HL-60/S4 treated with retinoic acid at 250 ng/mL for 4 days and 3 days (cell line): Measurements from ENCODE around the gene LIPG.
"Not testable (repeated sequence)": the region's sequence is repeated elsewhere in the genome, so short reads cannot be mapped to it uniquely, and the experiment has no call there.

Source experiments
- in situ Hi-C: fragments of 300-500 bp; cut with MboI; formaldehyde crosslinking; loops from 2 replicates; pipeline ENCODE4 v1.7.0; 2022; ENCODE audit warnings: low sequenced_read_pairs

Gene LIPG

DNA sequence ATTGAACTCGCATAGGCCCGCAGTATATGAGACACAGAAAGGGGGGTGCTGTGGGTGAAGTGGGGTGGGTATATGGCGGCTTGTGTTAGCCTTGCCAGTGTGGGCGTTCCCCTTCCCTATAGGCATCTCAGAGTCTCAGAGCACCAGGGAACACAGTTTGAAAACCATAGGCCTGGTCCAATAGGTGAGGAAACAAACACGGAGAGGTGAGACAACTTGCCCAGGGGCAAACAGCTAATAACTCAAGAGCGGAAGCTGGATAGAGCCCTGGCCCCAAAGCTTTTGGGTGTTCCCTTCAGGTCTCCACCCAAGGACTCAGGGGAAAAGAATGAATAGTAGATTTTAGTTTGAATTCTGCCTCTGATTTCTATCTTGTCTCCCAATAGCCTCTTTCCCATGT lies 7.9 kb downstream of the LIPG start:
- in situ Hi-C loops = no loop called here

DNA sequence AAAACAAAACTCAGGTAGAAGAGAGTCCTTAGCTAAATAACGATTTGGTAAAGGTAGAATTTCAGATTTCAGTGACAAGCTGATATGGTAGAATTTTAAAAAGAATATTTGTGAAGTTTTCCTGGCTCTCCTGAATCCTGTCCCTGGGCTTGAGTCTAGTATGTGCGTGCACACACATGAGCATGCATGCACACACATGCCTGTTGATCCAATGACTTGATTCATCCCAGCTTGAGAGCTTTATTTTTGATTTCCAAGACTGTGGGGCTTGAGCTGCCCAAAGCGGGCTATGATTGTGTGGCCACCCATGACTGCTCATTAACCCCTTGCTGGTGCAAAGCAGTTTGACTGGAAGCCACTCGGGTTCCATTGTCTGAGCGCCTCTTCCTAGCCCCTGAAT lies 9.0 kb downstream of the LIPG start:
- in situ Hi-C loops = no loop called here

DNA sequence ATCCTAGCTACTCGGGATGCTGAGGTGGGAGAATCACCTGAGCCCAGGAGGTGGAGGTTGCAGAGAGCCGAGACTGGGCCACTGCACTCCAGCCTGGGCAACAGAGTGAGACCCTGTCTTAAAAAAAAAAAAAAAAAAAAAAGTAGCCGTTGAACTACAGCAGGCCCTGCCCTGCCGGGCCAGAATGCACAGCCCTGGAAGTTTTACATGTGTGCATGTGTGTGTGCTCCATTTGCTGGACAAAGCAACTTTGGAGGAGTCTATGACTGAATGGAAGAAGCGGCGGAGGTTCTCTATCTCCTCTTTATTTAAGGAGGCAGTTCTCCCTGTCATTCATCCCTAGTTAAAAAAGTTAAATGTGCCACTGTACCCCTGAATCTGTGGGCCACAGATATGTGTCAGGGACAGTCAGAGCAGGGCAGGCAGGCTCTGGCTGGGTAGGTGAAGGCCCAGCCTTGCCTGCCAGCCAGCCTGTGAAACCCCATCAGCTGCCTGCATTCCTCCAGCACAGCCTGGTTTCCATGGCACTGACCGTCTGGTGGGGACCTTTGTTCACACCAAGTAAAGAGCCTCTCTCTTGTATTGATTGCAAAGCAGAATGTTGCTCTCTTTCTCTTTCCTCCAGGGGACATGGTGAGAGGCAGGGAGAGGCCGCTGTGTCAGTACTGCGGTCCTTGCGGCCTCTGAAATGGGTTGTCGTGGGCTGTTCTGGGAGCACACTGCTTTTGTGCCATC lies 10.9 kb downstream of the LIPG start:
- in situ Hi-C loops = no loop called here

DNA sequence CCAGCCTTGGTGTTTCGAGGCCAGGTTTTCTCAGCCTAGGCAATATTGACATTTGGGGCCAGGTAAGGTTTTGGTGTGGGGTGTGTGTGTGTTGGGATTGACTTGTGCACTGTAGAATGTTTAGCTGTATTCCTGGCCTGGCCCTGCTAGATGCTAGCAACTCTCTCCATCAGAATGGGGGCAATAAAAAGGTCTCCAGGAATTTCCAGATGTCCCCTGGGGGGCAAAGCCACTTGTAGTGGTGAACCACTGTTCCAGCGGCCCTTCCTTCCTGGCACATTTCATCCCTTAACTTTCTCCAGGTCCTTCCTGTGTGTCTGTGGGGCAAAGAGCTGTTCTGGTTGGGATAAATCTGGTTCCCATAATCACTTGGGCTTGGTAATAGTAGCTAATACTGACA lies 12.0 kb downstream of the LIPG start:
- in situ Hi-C loops = no loop called here

DNA sequence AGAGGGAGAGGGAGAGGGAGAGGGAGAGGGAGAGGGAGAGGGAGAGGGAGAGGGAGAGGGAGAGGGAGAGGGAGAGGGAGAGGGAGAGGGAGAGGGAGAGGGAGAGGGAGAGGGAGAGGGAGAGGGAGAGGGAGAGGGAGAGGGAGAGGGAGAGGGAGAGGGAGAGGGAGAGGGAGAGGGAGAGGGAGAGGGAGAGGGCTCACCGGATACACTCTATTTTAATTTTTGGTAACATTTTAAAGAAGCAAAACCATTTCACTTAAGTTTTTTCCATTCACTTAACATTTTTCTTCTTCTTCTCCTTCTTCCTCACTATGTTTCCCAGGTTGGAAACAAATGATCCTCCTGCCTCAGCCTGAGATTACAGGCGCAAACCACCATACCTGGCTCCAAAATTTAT lies 17.2 kb downstream of the LIPG start:
- in situ Hi-C loops = not testable (repeated sequence)

DNA sequence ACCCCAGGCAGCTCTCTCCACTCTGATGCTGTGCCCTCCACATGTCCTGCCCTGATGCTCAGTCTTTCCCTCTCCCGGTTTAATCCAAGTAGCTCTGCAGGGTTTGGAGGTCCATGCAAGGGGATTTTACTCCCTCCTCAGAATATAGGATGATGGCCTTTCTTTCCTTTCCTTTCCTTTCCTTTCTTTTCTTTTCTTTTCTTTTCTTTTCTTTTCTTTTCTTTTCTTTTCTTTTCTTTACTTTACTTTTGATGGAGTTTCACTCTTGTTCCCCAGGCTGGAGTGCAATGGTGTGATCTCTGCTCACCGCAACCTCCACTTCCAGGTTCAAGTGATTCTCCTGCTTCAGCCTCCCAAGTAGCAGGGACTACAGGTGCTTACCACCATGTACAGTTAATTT lies 17.7 kb downstream of the LIPG start:
- in situ Hi-C loops = not testable (repeated sequence)

DNA sequence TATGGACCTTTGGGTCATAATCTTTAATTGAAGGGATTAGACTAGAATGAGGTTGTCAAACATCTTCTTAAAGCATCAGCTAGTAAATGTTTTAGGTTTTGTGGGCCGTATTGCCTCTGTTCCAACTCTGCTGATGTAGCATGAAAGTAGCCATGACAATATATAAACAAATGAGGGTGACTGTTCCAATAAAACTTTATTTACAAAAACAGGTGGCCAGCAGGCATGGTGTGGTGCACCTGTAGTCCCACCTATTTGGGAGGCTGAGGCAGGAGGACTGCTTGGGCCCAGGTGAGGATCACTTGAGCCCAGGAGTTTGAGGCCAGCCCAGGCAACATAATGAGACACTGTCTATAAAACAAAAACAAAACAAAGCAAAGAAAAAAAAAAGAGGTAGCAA lies 18.4 kb downstream of the LIPG start:
- in situ Hi-C loops = no loop called here

DNA sequence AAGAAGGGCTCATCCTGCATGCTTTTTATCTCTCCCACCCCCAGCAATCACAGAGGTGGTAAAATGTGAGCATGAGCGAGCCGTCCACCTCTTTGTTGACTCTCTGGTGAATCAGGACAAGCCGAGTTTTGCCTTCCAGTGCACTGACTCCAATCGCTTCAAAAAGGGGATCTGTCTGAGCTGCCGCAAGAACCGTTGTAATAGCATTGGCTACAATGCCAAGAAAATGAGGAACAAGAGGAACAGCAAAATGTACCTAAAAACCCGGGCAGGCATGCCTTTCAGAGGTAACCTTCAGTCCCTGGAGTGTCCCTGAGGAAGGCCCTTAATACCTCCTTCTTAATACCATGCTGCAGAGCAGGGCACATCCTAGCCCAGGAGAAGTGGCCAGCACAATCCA lies 19.5 kb downstream of the LIPG start:
- in situ Hi-C loops = no loop called here

DNA sequence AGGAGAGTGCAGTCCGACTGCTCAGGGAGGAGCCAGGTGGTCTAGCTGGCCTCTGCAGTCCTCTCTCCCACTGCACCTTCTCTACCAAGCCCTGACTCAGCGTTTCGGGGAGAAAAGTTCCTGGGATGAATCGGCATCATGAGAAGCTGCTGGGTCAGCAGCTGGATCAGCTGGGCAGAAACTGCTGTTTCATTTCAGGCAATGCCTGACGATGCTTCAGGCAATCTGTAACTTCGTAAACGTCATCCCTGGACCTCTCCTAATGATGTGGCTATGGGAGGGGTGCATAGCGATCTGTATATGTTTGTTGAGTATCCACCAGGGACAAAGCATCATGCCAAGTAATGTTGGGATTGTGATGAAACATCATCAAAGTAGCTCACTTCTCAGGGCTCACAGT lies 20.7 kb downstream of the LIPG start:
- in situ Hi-C loops = no loop called here

DNA sequence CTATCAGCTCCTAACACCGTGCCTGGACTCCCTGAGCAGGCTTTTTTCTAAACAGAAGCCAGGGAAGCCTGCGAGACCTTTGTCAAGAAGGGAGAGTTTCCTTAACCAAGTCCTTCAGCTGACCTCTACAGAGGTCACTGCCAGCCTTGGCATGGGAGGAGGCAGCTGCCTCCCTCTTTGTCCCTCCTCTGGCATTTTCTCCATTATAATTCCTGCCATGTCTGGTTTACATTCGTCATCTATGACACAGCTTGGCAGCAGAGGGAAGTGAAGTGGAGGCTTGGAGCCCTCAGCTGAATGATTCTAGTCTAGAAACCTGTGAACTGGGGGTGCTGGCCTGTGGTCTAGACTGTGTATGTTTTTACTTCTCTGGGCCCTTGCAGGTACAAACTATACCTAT lies 22.5 kb downstream of the LIPG start:
- in situ Hi-C loops = no loop called here

DNA sequence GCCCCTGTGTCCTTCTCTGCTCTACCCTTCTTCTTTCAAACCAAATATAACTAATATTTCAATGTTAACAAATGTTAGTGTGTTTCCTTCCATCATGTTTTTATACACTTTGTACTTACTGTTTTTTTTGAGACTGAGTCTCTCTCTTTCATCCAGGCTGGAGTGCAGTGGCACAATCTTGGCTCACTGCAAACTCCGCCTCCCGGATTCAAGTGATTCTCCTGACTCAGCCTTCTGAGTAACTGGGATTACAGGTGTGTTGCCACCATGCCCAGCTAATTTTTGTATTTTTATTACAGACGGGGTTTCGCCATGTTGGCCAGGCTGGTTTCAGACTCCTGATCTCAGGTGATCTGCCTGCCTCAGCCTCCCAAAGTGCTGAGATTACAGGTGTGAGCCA lies 23.1 kb downstream of the LIPG start:
- in situ Hi-C loops = not testable (repeated sequence)

DNA sequence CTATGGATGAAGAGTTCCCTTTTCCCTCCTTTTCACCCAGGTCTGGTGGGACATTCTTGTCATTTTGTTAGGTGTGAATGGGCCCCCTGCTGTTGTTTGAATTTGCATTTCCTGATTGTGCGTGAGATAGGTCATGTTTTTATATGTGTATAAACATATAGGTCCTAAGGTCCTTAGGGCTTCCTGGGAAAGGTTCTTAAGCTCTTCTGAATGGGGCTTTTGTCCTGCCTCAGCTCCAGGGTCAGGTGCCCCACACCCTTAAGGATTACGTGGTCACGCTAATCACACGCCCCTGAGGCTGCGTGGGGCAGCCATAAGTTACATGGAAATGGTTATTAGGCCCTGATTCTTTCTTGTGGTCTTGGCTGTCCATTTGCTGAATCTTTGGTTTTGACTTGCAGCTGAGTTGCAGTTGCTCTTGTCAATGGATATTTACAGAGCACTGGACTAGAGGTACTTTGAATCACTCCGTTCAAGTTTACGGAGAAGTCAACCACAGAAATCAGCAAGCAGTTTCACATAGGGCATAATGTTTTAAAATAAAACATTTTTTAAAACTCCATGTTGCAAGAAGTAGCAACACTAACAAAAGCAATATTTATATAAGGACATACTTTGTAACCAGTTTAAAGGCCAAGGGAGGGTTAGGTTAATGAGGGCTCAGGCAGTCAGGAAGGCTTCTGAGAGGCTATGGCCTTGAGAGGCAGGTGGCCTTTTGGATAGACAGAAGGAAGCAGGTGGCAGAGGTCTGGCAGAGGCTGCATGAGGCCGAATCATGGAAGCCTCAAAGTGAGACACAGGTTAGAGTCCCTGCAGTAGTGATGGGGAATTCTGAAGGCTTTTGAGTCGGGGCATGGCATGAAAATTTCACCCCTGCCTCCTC lies 24.2 kb downstream of the LIPG start:
- in situ Hi-C loops = no loop called here

DNA sequence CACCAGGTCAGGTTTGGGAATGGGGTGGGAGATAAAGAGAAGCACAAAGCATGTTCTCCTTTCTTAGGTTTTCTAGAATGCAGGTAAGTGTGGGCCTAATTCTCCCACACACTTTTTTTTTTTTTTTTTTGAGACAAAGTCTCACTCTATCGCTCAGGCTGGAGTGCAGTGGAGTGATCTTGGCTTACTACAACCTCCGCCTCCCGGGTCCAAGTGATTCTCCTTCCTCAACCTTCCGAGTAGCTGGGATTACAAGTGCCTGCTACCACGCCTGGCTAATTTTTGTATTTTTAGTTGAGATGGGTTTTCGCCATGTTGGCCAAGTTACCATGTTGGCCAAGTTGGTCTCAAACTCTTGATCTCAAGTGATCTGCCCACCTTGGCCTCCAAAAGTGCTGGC lies 26.3 kb downstream of the LIPG start:
- in situ Hi-C loops = no loop called here

DNA sequence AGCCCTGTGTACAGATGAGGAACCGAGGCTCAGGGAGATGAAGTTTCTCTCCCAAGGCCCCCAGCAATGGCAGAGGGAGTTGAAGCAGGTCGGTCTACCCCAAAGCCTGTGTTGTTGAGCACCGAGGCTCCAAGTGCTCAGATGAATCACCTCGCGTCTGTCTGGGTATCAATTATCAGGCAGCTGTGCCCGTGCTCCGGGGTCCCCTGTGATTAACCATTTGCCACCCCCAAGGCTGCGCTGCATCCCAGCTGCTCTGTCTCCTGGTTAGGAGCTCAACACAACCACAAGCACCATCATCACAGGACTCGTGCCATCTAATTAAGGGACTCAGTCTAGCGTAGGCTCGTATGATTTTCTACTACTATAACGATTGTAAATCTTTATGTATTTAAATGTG lies 27.1 kb downstream of the LIPG start:
- in situ Hi-C loops = no loop called here

DNA sequence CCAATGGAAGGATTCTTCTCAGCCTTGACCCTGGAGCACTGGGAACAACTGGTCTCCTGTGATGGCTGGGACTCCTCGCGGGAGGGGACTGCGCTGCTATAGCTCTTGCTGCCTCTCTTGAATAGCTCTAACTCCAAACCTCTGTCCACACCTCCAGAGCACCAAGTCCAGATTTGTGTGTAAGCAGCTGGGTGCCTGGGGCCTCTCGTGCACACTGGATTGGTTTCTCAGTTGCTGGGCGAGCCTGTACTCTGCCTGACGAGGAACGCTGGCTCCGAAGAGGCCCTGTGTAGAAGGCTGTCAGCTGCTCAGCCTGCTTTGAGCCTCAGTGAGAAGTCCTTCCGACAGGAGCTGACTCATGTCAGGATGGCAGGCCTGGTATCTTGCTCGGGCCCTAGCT lies 28.8 kb downstream of the LIPG start:
- in situ Hi-C loops = no loop called here

DNA sequence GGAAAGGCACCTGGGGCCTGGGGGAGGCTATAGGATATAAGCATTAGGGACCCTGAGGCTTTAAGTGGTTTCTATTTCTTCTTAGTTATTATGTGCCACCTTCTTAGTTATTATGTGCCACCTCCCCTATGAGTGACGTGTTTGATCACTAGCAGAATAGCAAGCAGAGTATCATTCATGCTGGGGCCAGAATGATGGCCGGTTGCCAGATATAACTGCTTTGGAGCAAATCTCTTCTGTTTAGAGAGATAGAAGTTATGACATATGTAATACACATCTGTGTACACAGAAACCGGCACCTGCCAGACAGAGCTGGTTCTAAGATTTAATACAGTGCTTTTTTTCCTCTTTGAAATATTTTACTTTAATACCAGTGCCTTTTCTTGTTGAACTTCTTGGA lies 29.4 kb downstream of the LIPG start:
- in situ Hi-C loops = no loop called here

DNA sequence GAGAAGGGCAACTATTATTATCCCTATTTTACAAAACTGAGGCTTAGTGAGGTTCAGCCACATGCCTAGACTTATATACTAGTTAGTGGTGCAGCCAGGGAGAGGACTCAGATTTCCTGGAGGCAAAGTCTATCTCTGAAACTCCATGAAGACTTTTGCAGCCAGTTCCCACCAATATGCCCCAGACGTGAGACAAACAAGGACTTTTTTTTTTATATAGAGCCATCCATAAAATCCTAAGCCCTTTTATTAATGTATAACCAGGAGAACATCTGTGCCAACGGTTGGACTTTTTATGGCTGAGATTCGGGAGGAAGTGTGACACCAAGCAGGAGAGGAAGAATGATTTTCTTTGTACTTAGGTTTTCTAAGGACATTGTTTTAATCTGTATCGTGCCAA lies 29.9 kb downstream of the LIPG start:
- in situ Hi-C loops = no loop called here

DNA sequence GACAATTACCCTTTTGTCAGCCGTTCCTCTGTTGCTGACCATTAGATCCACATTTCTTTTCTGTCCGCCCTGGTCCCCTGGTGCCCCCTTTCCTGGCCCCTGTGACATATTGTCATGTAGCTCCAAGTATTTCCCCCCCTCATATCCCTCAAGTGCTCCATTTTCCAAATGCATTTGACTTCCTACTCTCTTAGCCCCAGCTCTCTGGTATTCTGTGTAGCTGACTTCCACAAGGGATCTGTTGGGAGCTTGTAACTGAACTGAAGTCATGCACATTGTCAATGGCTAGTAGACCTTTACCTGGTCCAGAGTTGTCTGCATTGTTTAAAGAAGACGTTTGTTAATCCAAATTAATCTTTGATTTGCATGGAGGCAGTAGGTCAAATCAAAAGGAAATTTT lies 34.8 kb downstream of the LIPG start:
- in situ Hi-C loops = no loop called here

DNA sequence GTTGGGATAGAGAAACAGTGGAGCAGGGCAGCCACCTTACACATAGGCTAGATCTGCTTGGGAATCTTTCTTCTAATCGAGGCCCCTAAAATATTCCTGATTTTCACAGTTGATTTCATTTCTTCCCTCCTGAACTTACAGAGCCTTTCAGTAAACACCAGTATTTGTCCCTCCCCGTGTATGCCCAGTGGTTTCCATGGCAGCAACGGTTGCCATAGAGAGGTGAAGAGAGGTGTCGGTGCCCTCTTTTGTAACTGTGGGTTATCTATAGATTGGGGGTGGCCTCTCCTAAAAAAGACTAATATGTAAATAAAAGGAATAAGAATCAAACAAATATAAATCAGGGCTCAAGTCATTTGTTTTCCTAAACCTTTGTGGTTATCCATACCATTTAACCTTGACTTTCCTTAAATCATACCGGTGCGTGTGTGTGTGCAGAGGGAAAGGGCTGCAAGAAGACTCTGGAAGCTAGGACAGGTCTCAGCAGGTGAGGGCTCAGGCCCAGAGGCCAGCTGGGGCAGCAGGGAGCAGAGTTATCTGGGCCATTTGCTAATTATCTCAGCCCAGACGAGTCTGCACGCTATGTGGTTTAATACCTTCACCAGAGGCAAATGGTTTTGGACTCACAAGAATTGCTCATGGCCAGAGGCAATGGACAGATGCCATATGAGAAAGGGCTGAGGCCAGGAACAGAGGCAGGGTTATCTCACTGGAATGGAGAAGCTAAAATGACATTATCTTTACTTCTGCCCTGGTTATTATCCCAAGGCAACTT lies 35.5 kb downstream of the LIPG start:
- in situ Hi-C loops = no loop called here

DNA sequence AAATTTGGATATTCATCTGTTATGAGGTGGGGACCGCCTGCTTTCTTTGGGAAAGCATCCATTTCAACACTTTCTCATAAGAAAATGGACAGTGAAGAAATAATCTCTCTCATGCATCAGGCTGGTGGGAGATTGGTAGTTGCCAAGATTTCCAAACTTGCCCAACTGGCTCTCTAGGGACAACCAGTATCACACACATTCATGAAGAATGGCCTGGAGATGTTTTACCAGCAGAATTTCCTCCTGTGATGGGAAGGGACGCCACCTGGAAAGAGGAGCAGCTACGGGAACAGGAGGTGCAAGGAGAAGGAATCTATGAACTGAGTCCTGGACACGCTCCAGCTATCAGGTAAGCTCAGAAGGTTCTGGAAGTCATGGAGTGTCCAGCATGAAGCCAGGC lies 39.4 kb downstream of the LIPG start:
- in situ Hi-C loops = no loop called here

DNA sequence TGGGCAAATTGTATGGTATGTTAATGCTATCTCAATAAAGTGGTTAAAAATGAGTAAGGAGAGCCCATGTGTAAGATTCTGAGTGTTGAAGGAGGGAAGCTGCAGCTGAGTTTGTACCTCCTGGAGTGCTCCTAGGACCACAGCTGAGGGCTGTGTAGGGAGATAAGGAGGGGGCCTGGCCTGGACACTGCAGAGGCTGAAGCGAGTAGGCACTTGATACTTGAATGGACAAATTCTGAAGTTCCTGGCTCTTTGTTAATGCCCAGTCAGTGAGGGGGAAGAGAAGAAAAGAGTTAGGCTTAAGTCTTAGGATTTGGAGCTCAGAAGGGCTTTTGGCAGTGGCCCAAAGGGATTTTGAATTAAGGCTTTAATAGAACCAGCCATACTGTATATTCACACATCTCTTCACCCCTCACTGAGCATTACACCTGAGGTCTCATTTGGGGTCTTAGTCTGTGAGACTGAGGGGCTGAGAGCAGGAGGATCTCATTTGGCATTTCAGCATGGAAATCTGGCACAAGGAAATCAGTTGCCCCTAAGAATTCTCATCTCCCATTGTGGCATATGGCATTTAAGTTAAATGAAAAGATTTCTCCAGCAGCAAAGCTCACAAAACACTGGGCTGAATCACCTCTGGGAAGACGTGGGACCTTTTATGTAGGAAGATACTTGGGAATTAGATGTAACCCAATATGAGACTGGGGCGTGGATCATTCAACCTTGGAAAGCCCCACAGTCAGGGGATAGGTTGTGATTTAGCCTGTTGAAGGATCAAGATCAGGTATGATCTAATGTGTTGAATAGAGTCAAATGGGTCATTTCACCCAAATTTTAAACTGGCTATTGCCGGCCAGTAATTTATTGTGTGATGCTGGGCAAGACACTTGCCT lies 46.8 kb downstream of the LIPG start:
- in situ Hi-C loops = no loop called here
